Endothelial cell of umbilical vein (primary cell): ENCODE results near the gene DPF3.

Experiments used
- EZH2 ChIP-seq: IDR thresholded peaks from 2 replicates; pipeline ENCODE4 v1.6.1; 2012; ENCODE audit warnings: borderline replicate concordance, low read depth, mild to moderate bottlenecking, moderate library complexity, low read length, inconsistent platforms; ENCODE audit not compliant: severe bottlenecking
- FOS ChIP-seq: IDR thresholded peaks from 2 replicates; pipeline ENCODE4 v1.6.1; 2011; ENCODE audit warnings: mild to moderate bottlenecking, low read length, moderate library complexity, borderline replicate concordance; ENCODE audit not compliant: insufficient read depth
- JUN ChIP-seq: IDR thresholded peaks from 2 replicates; pipeline ENCODE4 v1.6.1; 2011; ENCODE audit warnings: borderline replicate concordance, low read depth; ENCODE audit not compliant: insufficient read length, insufficient read depth
- POLR2A ChIP-seq: IDR thresholded peaks from 2 replicates; pipeline ENCODE4 v1.6.1; 2012; ENCODE audit warnings: low read depth, mild to moderate bottlenecking, control low read depth, low read length
- TF ChIP-seq, protein P1 (sequence below): IDR thresholded peaks from 2 replicates; pipeline ENCODE4 v1.6.1; 2011; ENCODE audit not compliant: insufficient read depth, insufficient read length
- TF ChIP-seq, protein P2 (sequence below), 2 donors: IDR thresholded peaks; 1 replicate in 1 of 2; 2 replicates in 1 of 2; pipeline ENCODE4 v1.5.1; 2011; ENCODE audit warnings: low read length in 2 of 2, mild to moderate bottlenecking in 2 of 2, moderate library complexity in 2 of 2, control low read depth in 1 of 2, inconsistent platforms in 1 of 2, low read depth in 1 of 2; ENCODE audit not compliant: insufficient read depth in 1 of 2; ENCODE audit errors: extremely low read depth in 1 of 2

DNA sequence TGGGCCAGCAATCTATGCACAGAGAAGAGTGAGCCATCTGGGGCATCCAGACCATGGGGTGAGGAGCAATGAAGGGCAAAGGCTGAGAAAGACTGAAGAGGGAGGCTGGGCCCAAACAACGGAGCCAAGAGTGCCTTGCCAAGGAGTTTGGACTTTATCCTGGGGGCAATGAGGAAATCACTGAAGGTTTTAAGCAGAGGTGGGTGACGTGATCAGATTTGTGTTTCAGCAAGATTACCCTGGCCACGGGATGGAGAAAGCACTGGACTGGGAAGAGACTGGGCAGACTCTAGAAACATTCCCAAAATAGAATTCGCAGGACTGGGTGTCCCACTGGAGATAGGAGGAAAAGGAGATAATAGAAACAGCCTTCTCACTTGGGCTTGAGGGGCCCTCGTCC lies 65.3 kb downstream of the DPF3 start:
- TF ChIP-seq POLR2A: no peak
- TF ChIP-seq, protein P1, sequence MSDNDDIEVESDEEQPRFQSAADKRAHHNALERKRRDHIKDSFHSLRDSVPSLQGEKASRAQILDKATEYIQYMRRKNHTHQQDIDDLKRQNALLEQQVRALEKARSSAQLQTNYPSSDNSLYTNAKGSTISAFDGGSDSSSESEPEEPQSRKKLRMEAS: no peak
- no peak for TF ChIP-seq FOS
- TF ChIP-seq, protein P2, sequence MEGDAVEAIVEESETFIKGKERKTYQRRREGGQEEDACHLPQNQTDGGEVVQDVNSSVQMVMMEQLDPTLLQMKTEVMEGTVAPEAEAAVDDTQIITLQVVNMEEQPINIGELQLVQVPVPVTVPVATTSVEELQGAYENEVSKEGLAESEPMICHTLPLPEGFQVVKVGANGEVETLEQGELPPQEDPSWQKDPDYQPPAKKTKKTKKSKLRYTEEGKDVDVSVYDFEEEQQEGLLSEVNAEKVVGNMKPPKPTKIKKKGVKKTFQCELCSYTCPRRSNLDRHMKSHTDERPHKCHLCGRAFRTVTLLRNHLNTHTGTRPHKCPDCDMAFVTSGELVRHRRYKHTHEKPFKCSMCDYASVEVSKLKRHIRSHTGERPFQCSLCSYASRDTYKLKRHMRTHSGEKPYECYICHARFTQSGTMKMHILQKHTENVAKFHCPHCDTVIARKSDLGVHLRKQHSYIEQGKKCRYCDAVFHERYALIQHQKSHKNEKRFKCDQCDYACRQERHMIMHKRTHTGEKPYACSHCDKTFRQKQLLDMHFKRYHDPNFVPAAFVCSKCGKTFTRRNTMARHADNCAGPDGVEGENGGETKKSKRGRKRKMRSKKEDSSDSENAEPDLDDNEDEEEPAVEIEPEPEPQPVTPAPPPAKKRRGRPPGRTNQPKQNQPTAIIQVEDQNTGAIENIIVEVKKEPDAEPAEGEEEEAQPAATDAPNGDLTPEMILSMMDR (IDR thresholded peaks at IDR 0.05; ENCODE audit: extremely low read depth in 1 of 2, insufficient read depth in 1 of 2, low read depth in 1 of 2, low read length in 2 of 2): no peak
- no peak for TF ChIP-seq EZH2
- no peak for TF ChIP-seq JUN
